ENCODE measurements around the gene ACTL6B.

ACTL6B gene

GRCh38 chr7:100683659-100684533, 27.6 kb upstream of the ACTL6B start:
- DNase-seq, result no peak

GRCh38 chr7:100682991-100683658, 26.9 kb upstream of the ACTL6B start:
- no peak for DNase-seq

GRCh38 chr7:100682228-100682741, 26.0 kb upstream of the ACTL6B start:
- DNase-seq, result no peak

GRCh38 chr7:100681491-100682227, 25.4 kb upstream of the ACTL6B start:
- DNase-seq, result no peak

- DNase-seq, result no peak
Measured at GRCh38 chr7:100680576-100681271, 24.5 kb upstream of the ACTL6B start.

- no peak for DNase-seq
Measured at GRCh38 chr7:100679927-100680575, 23.8 kb upstream of the ACTL6B start.

- no peak for DNase-seq
Measured at GRCh38 chr7:100679129-100679926, 23.1 kb upstream of the ACTL6B start.

- DNase-seq, result no peak
Measured at GRCh38 chr7:100678291-100678984, 22.2 kb upstream of the ACTL6B start.

GRCh38 chr7:100677308-100678267, 21.3 kb upstream of the ACTL6B start:
- DNase-seq, result no peak

GRCh38 chr7:100676501-100677306, 20.5 kb upstream of the ACTL6B start:
- DNase-seq, result no peak

- DNase-seq, result peak in 12 of 14 donors; percentile 60 to 93 (median 78)
Measured at GRCh38 chr7:100675581-100676350, 19.5 kb upstream of the ACTL6B start.

- DNase-seq, result no peak
Measured at GRCh38 chr7:100675105-100675451, 18.8 kb upstream of the ACTL6B start.

GRCh38 chr7:100674411-100675104, 18.3 kb upstream of the ACTL6B start:
- DNase-seq, result peak in 6 of 14 donors; percentile 24 to 58 (median 43)

- DNase-seq, result peak in 9 of 14 donors; percentile 59 to 79 (median 71)
Measured at GRCh38 chr7:100673942-100674410, 17.7 kb upstream of the ACTL6B start.

GRCh38 chr7:100673302-100673941, 17.2 kb upstream of the ACTL6B start, which contains the start of gene GNB2:
GNB2 (plus strand) TSS chr7:100673740; CDS start chr7:100676266, 2,526 bp downstream.
- DNase-seq, result peak; percentile 88 to 99 (median 97)

Measured in C1 segment of cervical spinal cord (tissue), 14 donors.